Measurements from ENCODE around the gene SLC6A4. TPM values are rescaled to one million over a fixed set of nuclear protein-coding genes. Genes with fewer than 3 reads are reported as not detected.

SLC6A4 gene
- total RNA-seq, 1 donor from 2014 or later, result 72.9 TPM

- no peak for DNase-seq
- Histone ChIP-seq H3K36me3 (no peaks in the 10 kb centered on the region), H3K27ac (no peak overlapping the region), H3K9me3 (no peaks in the 10 kb centered on the region), H3K4me3 (no peak overlapping the region), H3K4me1 (no peaks in the 10 kb centered on the region), H3K27me3 (no peaks in the 10 kb centered on the region)
- no peak for ATAC-seq
- no peak for TF ChIP-seq CTCF (IDR thresholded peaks at IDR 0.05)
- intact Hi-C loops (cut with DNase I), result no loop called here
These were observed 10.4 kb downstream of the SLC6A4 start for GRCh38 chr17:30225112-30225511.

GRCh38 chr17:30224419-30224960 is 11.0 kb downstream of the SLC6A4 start:
- intact Hi-C loops (cut with DNase I), result no loop called here
- no peak for TF ChIP-seq CTCF (IDR thresholded peaks at IDR 0.05)
- H3K4me1 ChIP-seq, result no peaks in the 10 kb centered on the region
- no peaks in the 10 kb centered on the region for H3K9me3 ChIP-seq
- no peaks in the 10 kb centered on the region for H3K27me3 ChIP-seq
- ATAC-seq (no peak), DNase-seq (no peak)
- H3K4me3 ChIP-seq, result no peak overlapping the region
- no peak overlapping the region for H3K27ac ChIP-seq
- H3K36me3 ChIP-seq, result no peaks in the 10 kb centered on the region

GRCh38 chr17:30222721-30223175 is 12.7 kb downstream of the SLC6A4 start:
- intact Hi-C loops (cut with DNase I), result no loop called here
- Histone ChIP-seq H3K36me3 (no peaks in the 10 kb centered on the region), H3K4me1 (no peaks in the 10 kb centered on the region), H3K4me3 (no peak overlapping the region), H3K9me3 (no peaks in the 10 kb centered on the region), H3K27me3 (no peaks in the 10 kb centered on the region), H3K27ac (no peak overlapping the region)
- no peak for DNase-seq
- ATAC-seq, result no peak
- TF ChIP-seq CTCF (IDR thresholded peaks at IDR 0.05), result no peak

- no peaks in the 10 kb centered on the region for H3K27me3 ChIP-seq
- no peak for TF ChIP-seq CTCF (IDR thresholded peaks at IDR 0.05)
- no peaks in the 10 kb centered on the region for H3K9me3 ChIP-seq
- intact Hi-C loops (cut with DNase I), result no loop called here
- no peaks in the 10 kb centered on the region for H3K4me1 ChIP-seq
- no peaks in the 10 kb centered on the region for H3K36me3 ChIP-seq
- H3K4me3 ChIP-seq, result no peak overlapping the region
- no peak overlapping the region for H3K27ac ChIP-seq
- DNase-seq (no peak), ATAC-seq (no peak)
These were observed 13.2 kb downstream of the SLC6A4 start for GRCh38 chr17:30222251-30222650.

GRCh38 chr17:30221346-30221745 is 14.2 kb downstream of the SLC6A4 start:
- Histone ChIP-seq H3K27me3 (no peaks in the 10 kb centered on the region), H3K27ac (no peak overlapping the region), H3K9me3 (no peaks in the 10 kb centered on the region), H3K4me1 (no peaks in the 10 kb centered on the region), H3K36me3 (no peaks in the 10 kb centered on the region), H3K4me3 (no peak overlapping the region)
- intact Hi-C loops (cut with DNase I), result no loop called here
- ATAC-seq, result no peak
- no peak for DNase-seq
- no peak for TF ChIP-seq CTCF (IDR thresholded peaks at IDR 0.05)

- no peaks in the 10 kb centered on the region for H3K27me3 ChIP-seq
- no peaks in the 10 kb centered on the region for H3K9me3 ChIP-seq
- ATAC-seq (no peak), DNase-seq (no peak)
- no peak for TF ChIP-seq CTCF (IDR thresholded peaks at IDR 0.05)
- H3K27ac ChIP-seq, result no peak overlapping the region
- intact Hi-C loops (cut with DNase I), result no loop called here
- no peaks in the 10 kb centered on the region for H3K36me3 ChIP-seq
- no peak overlapping the region for H3K4me3 ChIP-seq
- H3K4me1 ChIP-seq, result no peaks in the 10 kb centered on the region
These were observed 15.1 kb downstream of the SLC6A4 start for GRCh38 chr17:30220414-30220813.
